ENCODE measurements around the gene OGDH.

DNA sequence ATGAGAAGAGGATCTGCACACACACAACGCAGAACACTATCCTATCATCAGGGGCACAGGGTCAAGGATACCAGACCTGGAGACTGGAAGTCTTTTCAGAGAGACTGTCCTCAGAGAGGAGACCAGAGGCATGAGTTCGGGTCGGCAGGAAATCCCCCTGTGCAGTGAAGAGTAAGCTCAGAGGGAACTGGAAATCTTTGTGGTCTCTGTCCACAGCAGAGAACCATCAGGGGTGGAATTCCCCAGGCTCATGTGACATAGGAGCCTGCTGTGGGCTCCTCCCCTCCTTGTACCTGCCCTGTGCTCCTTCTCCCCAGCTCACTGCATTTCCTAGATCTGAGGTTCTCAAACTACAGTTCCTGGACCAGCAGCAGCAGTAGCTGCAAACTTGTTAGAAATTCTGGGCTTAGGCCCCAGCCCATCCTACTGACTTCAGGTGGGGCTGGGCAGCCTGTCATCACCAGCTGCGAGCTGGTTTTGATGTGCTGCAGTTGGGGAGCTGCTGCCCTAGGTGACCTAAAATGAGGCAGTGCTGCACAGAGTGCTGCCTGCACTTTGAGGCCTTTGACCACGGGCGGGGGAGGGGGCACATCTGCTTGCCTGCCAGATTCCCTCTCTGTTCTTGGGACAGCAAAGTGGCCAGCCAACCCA lies 144.6 kb downstream of the OGDH start:
- TF ChIP-seq, protein P1, sequence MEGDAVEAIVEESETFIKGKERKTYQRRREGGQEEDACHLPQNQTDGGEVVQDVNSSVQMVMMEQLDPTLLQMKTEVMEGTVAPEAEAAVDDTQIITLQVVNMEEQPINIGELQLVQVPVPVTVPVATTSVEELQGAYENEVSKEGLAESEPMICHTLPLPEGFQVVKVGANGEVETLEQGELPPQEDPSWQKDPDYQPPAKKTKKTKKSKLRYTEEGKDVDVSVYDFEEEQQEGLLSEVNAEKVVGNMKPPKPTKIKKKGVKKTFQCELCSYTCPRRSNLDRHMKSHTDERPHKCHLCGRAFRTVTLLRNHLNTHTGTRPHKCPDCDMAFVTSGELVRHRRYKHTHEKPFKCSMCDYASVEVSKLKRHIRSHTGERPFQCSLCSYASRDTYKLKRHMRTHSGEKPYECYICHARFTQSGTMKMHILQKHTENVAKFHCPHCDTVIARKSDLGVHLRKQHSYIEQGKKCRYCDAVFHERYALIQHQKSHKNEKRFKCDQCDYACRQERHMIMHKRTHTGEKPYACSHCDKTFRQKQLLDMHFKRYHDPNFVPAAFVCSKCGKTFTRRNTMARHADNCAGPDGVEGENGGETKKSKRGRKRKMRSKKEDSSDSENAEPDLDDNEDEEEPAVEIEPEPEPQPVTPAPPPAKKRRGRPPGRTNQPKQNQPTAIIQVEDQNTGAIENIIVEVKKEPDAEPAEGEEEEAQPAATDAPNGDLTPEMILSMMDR (IDR thresholded peaks at IDR 0.05) = no peak
- no peak for TF ChIP-seq POLR2A (IDR thresholded peaks at IDR 0.05)

Data from Peyer's patch (tissue), 4 donors.